ELF-1 (cell line): Measurements from ENCODE around the gene TBC1D22A.
A peak's percentile ranks its signal among the peaks of the same experiment; 100 is the strongest.

ENCODE experiments used
- DNase-seq: peaks from one replicate; pipeline ENCODE4 v3.0.0-alpha.2; 2016; ENCODE audit warnings: low read depth, low spot score

Gene TBC1D22A

DNA sequence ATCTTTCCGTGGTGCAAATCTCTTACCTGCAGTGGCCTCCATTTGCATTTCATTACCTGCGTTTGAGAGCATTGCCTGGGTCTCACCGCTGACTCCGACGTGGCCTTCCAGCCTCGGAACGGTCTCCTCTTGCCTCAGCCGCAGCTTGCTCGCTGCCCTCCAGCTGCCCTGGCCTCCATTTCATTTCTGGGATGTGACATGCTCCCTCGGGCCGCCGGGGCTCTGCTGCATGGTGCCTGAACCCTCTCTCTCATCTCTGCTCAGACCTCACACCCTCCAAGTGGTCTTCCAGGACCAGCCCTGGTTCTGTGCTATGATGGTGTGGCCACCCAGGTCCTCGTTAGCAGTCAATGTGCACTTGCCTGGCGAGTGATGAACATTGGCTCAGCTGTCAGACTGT lies 229.2 kb downstream of the TBC1D22A start:
- DNase-seq, result no peak

DNA sequence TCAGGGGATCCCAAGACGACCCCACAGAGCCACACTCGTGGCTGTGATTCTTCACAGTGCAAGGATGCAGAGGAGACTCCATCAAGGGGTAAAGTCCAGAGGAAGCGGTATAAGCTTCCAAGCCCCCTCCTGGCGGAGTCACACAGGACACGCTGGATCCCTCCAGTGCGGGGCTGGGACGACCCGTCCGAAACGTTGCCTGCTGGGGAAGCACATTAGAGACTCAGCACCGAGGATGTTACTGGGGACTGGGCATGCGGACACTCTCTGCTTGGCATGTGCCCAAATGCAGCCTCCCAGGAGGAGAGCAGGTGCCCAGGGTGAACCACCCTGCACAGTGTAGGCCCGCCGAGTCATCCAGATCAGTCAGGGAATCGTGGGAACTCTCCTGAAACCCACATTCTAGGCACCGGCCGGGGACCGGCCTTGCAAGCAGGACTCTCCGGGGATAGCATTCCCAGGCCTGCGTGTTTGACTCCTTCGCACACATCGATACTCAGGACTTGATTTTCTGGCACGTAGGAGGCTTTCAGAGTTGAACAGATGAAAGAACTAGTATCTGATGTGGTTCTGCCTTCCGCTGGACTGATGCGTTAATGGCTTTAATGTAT lies 229.8 kb downstream of the TBC1D22A start:
- no peak for DNase-seq

DNA sequence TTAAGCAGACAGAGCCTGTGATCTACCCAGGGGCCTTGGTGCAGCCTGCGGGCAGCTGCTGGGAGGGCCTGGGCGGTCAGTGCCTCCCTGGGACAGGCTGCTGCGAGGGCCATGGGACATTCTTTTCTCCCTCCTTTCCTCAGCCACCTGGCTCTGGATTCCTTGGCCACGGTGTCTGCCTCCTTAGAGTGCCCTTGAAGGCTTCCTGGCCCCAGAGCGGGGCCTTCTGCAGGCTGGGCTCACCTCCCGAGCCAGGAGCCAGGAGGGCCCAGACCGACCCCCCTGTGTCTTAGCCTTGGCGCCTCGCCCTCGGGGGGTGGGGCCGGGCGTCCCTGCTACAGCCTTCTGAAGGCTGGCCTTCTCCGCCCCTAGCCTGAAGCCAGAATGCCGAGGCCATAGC lies 231.2 kb downstream of the TBC1D22A start:
- peak; percentile 87 for DNase-seq

DNA sequence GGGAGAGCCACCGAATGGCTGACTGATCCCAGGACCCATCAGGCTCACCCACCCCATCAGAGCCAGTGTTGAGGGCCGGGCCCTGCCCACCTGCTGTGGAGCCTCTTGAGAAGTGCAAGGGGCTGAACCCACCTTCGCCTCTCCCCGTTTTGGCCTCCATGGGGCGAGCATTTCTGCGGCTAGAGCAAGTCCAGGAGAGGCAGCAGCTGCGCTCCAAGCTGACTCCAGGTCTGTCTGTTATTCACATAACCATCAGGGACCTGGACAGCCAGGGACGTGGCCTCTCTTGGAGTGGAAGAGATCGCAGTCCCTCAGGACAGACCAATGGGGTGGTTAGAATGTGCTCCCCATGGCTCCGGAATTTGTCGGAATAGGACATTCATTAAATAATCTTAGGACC lies 231.8 kb downstream of the TBC1D22A start:
- no peak for DNase-seq

DNA sequence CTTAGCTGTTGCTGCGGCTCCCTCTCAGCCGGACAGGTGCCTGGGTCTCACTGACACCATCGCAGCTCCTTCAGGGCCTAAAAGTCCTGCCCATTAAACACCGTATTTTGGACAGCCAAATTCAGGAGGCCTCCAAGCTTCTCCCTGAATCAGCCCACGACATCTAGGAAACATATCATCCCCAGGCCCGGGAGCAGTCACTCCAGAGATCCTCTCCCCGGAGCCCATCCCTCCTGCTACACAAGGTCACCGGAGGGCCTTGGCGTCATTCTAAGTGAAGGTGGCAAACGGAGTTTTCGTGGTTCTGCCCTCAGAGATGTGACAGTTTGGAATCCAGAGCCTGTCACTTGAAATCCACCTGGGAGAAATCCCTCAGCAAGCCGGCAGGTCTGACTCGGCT lies 232.5 kb downstream of the TBC1D22A start:
- DNase-seq, result no peak

GRCh38 chr22:46995501-46996360 lies 233.3 kb downstream of the TBC1D22A start:
- DNase-seq, result no peak

DNA sequence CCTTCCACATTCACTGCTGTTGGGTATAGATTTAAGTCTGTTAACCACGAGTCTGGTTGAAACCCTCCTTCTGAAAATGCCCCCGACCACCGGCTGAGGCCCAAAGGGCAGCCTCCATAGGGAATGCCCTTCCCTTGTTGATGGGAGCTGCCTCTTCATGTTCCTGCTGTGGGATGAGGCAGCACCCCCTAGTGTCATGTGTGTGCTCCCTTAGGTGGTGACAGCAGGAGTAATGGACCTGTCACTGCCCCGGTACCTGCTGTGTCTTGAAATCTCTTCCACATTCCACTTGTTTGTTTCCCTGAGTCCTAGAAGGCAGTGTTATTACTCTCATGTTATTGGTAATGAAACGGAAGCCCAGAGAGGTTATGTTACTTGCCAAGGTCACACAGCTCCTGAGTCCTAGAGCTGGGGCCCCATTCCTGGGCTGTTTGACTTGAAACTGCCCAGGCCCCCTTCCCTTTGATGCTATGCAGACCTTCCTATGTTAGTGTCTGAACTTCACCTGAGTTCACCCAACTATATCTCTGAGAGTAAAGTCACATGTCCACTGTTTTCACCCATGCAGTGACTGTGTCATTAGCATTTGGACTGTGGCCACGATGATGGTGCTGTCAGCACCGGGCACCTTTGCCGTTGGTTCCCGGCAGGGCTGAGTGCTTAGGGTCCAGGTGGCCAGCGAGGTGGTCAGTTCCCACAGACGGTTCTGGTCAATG lies 234.3 kb downstream of the TBC1D22A start:
- no peak for DNase-seq

GRCh38 chr22:46997311-46997970 lies 235.0 kb downstream of the TBC1D22A start:
- no peak for DNase-seq

DNA sequence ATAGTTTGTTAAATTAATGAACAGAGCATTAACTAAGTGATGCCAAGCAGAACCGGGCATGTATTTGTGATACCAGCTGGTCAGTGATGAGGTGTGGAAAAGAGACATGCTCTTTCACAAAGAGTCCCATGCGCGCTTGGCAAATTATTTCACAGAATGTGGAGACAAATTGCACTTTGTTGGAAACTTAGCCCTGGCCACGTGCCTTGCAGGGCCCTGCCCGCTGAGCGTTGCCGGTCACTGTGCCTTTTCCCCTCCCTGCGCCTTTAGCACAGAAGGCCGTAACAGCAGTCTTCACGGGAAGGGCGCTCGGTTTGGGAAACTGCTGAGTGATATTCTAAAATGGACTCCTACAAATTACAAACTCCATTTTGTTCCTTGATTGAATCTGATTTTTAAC lies 235.9 kb downstream of the TBC1D22A start:
- DNase-seq, result no peak

- no peak for DNase-seq
Measured at GRCh38 chr22:47000256-47000655, 237.8 kb downstream of the TBC1D22A start.

GRCh38 chr22:47000888-47001287 lies 238.4 kb downstream of the TBC1D22A start:
- DNase-seq, result no peak

DNA sequence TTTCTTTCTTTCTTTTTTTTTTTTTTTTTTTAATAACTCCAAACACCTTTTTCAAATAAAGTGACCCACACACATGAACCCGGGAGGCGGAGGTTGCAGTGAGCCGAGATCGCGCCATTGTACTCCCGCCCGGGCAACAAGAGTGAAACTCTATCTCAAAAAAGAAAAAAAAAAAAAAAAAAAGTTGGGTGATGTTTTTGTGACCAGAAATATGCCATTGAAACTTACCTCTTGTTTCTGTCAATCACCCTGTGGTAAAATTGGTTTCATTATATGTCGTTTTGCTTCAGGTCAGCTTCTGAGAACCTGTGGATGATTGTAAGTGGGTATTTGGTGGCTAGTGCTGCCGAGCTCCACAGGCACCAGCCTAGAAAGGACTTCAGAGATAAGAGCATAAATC lies 238.8 kb downstream of the TBC1D22A start:
- no peak for DNase-seq

GRCh38 chr22:47002692-47003091 lies 240.2 kb downstream of the TBC1D22A start:
- no peak for DNase-seq

GRCh38 chr22:47005506-47006408 lies 243.3 kb downstream of the TBC1D22A start:
- DNase-seq, result no peak

- DNase-seq, result no peak
Measured at GRCh38 chr22:47006433-47006832, 244.0 kb downstream of the TBC1D22A start.

DNA sequence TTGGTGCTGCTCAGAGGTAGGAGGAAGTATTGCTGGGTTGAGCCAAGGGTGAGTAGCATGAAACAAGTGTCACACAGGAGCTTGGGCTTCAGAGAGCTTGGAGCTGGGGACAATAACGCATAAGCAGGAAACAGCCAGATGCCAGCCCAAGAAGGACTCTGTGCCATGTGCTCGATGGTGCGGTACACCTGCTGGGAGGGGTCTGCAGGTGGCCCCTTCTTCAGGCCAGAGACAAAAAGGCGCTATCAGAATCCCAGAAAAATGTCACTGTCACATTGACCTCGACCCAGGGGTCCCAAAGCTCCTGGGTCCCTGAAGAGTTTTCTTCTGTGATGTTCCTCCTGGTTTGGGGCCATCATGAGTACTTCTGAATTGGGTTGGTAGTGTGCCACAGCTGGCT lies 244.4 kb downstream of the TBC1D22A start:
- DNase-seq, result no peak

GRCh38 chr22:47007496-47007895 lies 245.0 kb downstream of the TBC1D22A start:
- DNase-seq, result no peak

- DNase-seq, result no peak
Measured at GRCh38 chr22:47008208-47008885, 245.9 kb downstream of the TBC1D22A start.

DNA sequence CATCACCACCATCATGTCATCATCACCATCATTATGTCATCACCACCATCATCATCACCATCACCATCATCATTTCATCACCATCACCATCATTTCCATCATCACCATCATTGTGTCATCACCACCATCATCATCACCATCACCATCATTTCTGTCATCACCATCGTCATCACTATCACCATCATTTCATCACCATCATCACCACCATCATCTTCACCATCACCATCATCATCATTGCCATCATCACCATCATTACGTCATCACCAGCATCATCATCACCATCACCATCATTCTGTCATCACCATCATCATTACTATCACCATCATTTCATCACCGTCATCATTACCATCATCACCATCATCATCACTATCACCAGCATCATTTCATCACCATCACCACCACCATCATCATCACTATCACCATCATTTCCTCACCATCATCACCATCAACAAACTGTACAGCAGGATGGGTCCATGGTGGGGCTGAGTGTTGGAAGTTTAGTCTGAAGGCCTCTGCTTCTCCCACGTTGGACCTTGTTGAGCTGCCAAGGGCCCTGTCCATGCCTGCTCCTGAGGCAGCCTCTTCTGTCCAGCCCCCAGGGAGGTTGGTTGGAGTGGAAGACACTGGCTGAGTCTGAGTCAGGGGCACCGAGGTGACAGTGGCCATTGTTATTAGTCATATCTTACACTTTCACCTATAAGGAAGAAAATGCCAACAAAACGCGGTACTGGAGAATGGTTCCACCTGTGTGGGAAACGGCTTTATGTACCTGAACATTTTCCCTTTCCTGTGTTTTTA lies 247.1 kb downstream of the TBC1D22A start:
- DNase-seq, result no peak

GRCh38 chr22:47010211-47010610 lies 247.8 kb downstream of the TBC1D22A start:
- DNase-seq, result no peak
